ENCODE measurements around the gene SARS2.

DNA sequence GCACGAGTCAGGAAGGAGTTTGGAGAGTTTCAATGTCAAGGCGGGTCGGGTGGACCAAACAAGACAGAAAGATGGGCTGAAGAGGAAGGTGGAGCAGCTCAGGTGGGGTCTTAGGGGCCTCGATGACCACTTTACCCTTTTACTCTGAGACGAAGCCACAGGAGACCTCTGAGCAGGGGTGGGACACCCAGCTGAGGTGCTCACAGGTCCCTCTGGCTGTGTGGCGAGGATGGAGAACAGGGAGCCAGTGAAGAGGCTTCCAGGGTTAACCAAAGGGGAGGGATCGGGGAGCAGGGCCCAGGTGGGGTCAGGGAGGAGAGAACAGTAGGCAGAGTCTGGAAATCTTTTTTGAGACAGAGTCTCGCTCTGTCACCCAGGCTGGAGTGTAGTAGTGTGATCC lies 16.6 kb downstream of the SARS2 start:
- no peak for TF ChIP-seq POLR2AphosphoS5 (IDR thresholded peaks at IDR 0.05; ENCODE audit: low read depth, low read length)
- TF ChIP-seq TAF1 (IDR thresholded peaks at IDR 0.05; ENCODE audit: borderline replicate concordance, low read depth, low read length) = no peak
